Uterus (tissue), 4 donors: ENCODE results near the gene ITCH. TPM values are rescaled to one million over a fixed set of nuclear protein-coding genes. Genes with fewer than 3 reads are reported as not detected.
"Not testable (repeated sequence)": the region's sequence is repeated elsewhere in the genome, so short reads cannot be mapped to it uniquely, and the experiment has no call there.

Experiments used
- DNase-seq, 2 donors: peaks; one replicate each; pipeline ENCODE4 v3.0.0-alpha.2; 2019 to 2020
- H3K27ac ChIP-seq, 2 donors: fragments of 200-600 bp; sonication (generic); 1 replicate in 1 of 2; 2 replicates in 1 of 2; pipeline ENCODE4 v1.5.1; 2016 to 2018
- H3K27me3 ChIP-seq, 2 donors: fragments of 200-600 bp; sonication (generic); one replicate each; pipeline ENCODE4 v1.5.1; 2018 to 2019; ENCODE audit warnings: control low read depth in 1 of 2
- H3K36me3 ChIP-seq, 2 donors: fragments of 200-600 bp; sonication (generic); one replicate each; pipeline ENCODE4 v1.5.1; 2019; ENCODE audit warnings: control low read depth in 1 of 2
- H3K4me1 ChIP-seq, 2 donors: fragments of 200-600 bp; sonication (generic); one replicate each; pipeline ENCODE4 v1.5.1; 2018 to 2019; ENCODE audit warnings: control low read depth in 1 of 2
- H3K4me3 ChIP-seq, 2 donors: fragments of 200-600 bp; sonication (generic); 1 replicate in 1 of 2; 2 replicates in 1 of 2; pipeline ENCODE4 v1.5.1; 2018 to 2019; ENCODE audit warnings: mild to moderate bottlenecking in 1 of 2
- H3K9me3 ChIP-seq, 2 donors: fragments of 200-600 bp; sonication (generic); one replicate each; pipeline ENCODE4 v1.5.1; 2019; ENCODE audit warnings: control low read depth in 1 of 2
- CTCF ChIP-seq, 4 experiments: fragments of 200-600 bp in 2 of 4; fragments of 450-650 bp in 2 of 4; sonication (generic) in 2 of 4; IDR thresholded peaks; one replicate each; pipeline ENCODE4 v1.5.1; 2016 to 2019; ENCODE audit warnings: antibody characterized with exemption in 4 of 4, mild to moderate bottlenecking in 2 of 4, moderate library complexity in 1 of 4
- POLR2A ChIP-seq, 2 donors: fragments of 450-650 bp; IDR thresholded peaks; one replicate each; pipeline ENCODE4 v1.6.1; 2016; ENCODE audit warnings: antibody characterized with exemption in 2 of 2, mild to moderate bottlenecking in 1 of 2, moderate library complexity in 1 of 2
- intact Hi-C: fragments of 100-400 bp; cut with DNase I; formaldehyde crosslinking; loops from one replicate; pipeline ENCODE4 v1.15.1; 2023; ENCODE audit warnings: low total_unique reads
- total RNA-seq, 4 donors: library from RNA; depleted of rRNA in 3 of 4; stranded (reverse); fragments of >200 nt in 3 of 4; gene quantifications; one replicate each; pipeline versions ENCODE4 v1.1.0 to v1.2.4, GENCODE V29; 2014 to 2023
- donor health status: DM: yes; HTN: yes; CAD: no.

ITCH gene
- total RNA-seq, 4 donors from 2014 or later = 35.6 to 97.9 (median 65.4) TPM

DNA sequence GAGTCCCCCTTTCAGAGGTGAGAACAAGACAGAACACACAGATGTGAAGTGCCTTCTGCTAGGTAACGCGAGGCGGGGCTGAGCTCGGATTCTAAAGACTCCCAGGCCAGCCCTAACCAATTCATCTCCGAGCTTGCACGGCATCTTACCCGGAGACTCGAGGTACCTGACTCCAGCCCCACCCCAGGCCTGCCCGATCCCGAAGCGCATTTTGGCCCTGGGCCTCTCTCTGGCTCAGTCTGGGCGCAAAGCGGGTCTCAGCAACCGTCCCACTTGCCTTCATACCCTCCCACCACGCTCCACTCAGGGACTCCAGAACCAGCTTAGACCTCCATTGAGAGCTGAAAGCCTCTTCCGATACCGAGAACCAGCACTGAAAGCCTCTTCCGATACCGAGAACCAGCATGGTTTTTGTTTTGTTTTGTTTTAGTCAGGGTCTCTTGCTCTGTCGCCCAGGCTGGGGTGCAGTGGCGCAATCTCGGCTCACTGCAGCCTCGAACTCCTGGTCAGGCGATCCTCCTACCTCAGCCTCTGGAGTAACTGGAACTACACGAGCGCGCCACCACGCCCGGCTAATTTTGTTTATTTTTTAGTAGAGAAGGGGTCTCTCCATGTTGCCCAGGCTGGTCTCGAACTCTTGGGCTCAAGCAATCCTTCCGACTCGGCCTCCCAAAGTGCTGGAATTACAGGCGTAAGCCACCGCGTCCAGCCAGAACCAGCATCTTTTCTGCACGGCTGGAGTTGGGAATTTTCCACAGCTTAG lies 152.6 kb downstream of the ITCH start:
- intact Hi-C loops = no loop called here
- peak; percentile 46 to 51 for DNase-seq
- Histone ChIP-seq H3K4me3 (peak overlapping the region; percentile 61 to 72), H3K27me3 (no peaks in the 10 kb centered on the region), H3K36me3 (no peaks in the 10 kb centered on the region), H3K27ac (peak overlapping the region; percentile 97 to 98), H3K4me1 (peaks cover 0 to 6% of the 10 kb centered on the region in 2 donors), H3K9me3 (no peaks in the 10 kb centered on the region)
- no peak for TF ChIP-seq CTCF (IDR thresholded peaks at IDR 0.05)
- TF ChIP-seq POLR2A (IDR thresholded peaks at IDR 0.05) = no peak

DNA sequence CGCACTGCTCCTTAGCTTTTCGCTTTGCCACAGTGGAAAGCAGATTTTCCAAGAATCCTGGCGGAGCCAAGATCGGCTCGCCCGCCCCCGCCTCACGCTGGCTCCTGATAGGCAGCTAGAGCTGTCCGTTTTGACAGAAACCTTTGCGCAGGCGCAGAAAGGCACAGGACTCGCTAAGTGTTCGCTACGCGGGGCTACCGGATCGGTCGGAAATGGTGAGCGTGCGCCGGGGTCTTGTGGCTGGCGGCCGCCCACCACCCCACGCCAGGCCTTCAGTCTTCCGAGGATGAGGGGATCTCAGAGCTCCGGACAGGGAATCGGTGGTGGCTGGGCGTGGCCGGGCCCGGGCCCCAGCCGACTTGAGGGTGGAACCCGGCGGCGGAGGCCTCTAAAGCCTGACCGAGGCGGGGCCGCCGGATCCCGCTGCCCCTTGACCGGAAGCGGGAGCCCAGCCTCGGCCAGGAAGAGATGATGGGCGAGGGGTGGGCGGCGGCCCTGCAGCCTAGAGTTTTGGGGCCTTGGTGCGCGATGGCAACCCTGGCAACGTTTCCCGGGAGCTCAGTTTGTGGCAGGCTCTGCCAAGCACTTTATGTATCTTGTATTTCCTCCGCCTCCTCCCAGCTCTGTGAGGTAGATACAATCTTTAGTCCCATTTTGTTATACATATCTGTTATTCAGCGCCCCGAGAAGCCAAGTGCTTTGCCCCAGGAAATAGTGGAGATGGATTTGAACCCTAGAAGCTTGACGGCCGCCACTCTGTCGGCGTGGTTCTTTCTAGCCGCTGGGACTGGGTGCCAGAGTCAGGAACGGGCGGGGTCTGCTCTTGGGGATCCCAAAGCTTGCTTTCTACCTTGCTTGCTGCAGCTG lies 153.4 kb downstream of the ITCH start, which contains the start of gene DYNLRB1:
Gene DYNLRB1 (plus strand): TSS at position 176 of the 867 bp plus-strand sequence. CDS start 37 bp downstream, at position 213.
- Histone ChIP-seq H3K36me3 (no peaks in the 10 kb centered on the region), H3K27ac (peak within 1 kb of the TSS; percentile 97 to 98), H3K9me3 (no peaks in the 10 kb centered on the region), H3K4me1 (peaks cover 0 to 6% of the 10 kb centered on the region in 2 donors), H3K4me3 (peak within 1 kb of the TSS; percentile 61 to 72), H3K27me3 (no peaks in the 10 kb centered on the region)
- intact Hi-C loops = no loop called here
- peak; percentile 75 to 94 for TF ChIP-seq POLR2A (IDR thresholded peaks at IDR 0.05)
- peak in 1 of 4 experiments; percentile 20 for TF ChIP-seq CTCF (IDR thresholded peaks at IDR 0.05)
- DNase-seq = peak; percentile 97 to 98

DNA sequence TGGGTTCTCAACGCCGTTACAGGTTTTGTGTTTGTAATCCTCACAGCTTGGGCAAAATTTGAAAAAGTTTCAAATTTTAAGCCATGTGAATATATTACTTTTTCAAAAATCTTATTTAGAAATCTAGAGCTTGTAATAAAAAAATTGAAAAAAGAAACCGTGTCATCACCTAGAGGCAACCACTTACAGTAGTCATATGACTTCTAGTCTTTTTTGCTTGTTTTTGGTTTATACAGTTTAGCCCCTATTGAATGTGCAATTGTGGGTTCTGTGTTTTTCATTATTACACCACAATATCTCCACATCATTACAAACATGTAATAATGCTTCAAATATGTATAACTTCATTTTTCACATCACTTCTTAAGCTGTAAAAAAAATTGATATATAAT lies 154.0 kb downstream of the ITCH start:
- intact Hi-C loops = no loop called here
- no peak for DNase-seq
- H3K27me3 ChIP-seq = no peaks in the 10 kb centered on the region
- peaks cover 0 to 6% of the 10 kb centered on the region in 2 donors for H3K4me1 ChIP-seq
- no peaks in the 10 kb centered on the region for H3K36me3 ChIP-seq
- no peaks in the 10 kb centered on the region for H3K9me3 ChIP-seq
- TF ChIP-seq CTCF (IDR thresholded peaks at IDR 0.05) (no peak), POLR2A (IDR thresholded peaks at IDR 0.05) (no peak)
- peak overlapping the region; percentile 97 to 98 for H3K27ac ChIP-seq
- peak overlapping the region; percentile 61 to 72 for H3K4me3 ChIP-seq

DNA sequence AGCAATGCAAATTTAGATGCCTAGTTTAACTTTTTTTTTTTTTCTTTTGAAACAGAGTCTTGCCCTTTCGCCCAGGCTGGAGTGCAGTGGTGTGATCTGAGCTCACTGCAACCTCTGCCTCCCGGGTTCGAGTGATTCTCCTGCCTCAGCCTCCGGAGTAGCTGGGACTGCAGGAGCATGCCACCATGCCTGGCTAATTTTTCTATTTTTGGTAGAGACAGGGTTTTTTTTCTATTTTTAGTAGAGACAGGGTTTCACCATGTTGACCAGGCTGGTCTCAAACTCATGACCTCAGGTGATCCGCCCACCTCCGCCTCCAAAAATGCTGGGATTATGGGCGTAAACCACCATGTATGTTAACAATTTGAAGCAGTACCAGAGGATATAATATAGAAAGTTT lies 155.8 kb downstream of the ITCH start:
- intact Hi-C loops, H3K36me3 ChIP-seq, H3K4me3 ChIP-seq, DNase-seq, H3K9me3 ChIP-seq, H3K27ac ChIP-seq, H3K27me3 ChIP-seq, H3K4me1 ChIP-seq: not testable (repeated sequence)

GRCh38 chr20:34519841-34520240 lies 156.8 kb downstream of the ITCH start:
- H3K4me1 ChIP-seq, intact Hi-C loops, H3K36me3 ChIP-seq, DNase-seq, H3K4me3 ChIP-seq, H3K27me3 ChIP-seq, H3K9me3 ChIP-seq, H3K27ac ChIP-seq: not testable (repeated sequence)
